ENCODE results near the gene ST6GALNAC6. TPM values are rescaled to one million over a fixed set of nuclear protein-coding genes. Genes with fewer than 3 reads are reported as not detected.
A peak's percentile ranks its signal among the peaks of the same experiment; 100 is the strongest.

The ST6GALNAC6 gene
- total RNA-seq, 2 experiments from 2014 or later: 50.1 to 53.8 TPM

DNA sequence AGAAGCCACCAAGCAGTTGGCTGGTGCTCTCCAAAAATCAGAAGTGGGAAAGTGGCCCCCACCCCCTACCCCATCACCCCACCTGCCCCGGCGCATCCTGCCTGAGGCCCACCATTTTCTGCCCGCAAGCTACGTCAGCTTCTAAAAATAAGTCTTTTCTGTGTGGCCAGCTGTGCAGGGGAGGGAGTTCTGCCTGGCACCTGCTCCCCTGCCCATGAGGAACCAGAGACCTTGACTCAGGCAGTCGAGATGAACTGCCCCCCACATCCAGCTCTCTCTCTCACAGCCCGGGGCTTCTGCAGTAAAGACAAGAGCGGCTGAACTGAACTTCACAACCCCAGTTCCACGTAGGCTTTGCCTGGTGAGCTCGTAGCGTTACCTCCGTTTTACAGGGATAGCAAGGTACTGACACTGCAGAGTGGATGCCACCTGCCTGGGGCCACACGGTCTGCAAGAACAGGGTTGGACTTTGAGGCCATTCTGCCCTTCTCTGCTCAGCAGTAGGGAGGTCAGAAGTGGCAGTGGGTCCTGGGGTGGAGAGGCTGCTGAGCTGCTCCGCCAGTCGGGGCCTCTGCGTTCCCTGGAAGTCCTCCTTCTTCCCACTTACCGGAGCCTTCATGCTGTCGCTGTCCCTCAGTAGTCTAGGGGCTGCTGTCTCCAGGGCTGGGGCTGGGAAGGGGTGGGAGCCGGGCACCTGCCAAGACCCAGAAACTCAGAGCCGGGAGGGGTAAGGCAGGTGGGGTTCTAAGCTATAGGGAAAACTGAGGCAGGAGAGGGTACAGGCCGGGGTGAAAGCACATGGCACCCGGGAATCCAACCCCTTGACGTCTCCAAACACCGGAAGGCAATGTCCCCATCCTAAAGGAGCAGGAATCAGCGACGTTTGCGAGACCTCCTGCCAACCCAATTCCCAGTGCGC lies 16.7 kb upstream of the ST6GALNAC6 start:
- H3K4me1 Mint-ChIP-seq (ENCODE audit: low read depth): peaks cover 48% of the 10 kb centered on the region
- intact Hi-C loops (cut with micrococcal nuclease): loop anchor here (2.0 to 5.0 kb wide), 2 partner anchors 17 to 199 kb away; partner anchors contain the start of genes PTRH1, ST6GALNAC6 and TTC16
- POLR2A ChIA-PET: interaction anchor here (0.6 to 2.1 kb wide), 9 partner anchors 10 to 181 kb away, joined by 3 to 10 read pairs (median 6); partner anchors contain the start of genes CDK9, EEIG1, SH2D3C and TOR2A
- H3K27ac Mint-ChIP-seq: peak overlapping the region; percentile 30
- peak overlapping the region; percentile 77 for H3K4me3 Mint-ChIP-seq
- H3K9me3 Mint-ChIP-seq: no peaks in the 10 kb centered on the region
- peaks cover 17% of the 10 kb centered on the region for H3K36me3 Mint-ChIP-seq
- CTCF ChIA-PET: interaction anchor here (1.2 to 2.5 kb wide), 8 partner anchors 10 to 181 kb away, joined by 3 to 18 read pairs (median 6); partner anchors contain the start of genes ST6GALNAC6 and TOR2A
- no peaks in the 10 kb centered on the region for H3K27me3 Mint-ChIP-seq
- peak; percentile 33 for DNase-seq

DNA sequence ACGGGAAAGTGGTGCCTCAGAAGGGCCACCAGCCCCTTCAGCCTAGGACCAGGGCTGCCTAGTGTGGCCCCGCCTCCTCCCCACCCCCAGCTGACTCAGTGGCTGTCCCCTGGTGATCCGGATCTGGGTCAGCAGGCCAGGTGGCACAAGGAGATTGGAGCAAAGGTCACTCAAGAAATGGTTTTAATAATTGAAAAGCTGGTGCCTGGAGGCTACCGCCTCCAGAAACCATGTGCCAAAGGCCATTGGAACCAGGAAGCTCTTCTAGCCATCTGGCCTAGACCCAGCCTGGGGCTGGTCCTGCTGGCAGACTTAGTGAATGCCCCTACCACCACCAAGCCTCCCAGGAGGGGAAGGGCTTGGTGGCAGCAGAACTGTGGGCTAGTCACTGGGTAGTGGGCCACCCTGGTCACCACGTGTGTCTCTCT lies 15.9 kb upstream of the ST6GALNAC6 start:
- Mint-ChIP-seq H3K36me3 (peaks cover 17% of the 10 kb centered on the region), H3K4me3 (peak overlapping the region; percentile 77), H3K9me3 (no peaks in the 10 kb centered on the region), H3K4me1 (ENCODE audit: low read depth) (peaks cover 56% of the 10 kb centered on the region), H3K27ac (peak overlapping the region; percentile 13), H3K27me3 (no peaks in the 10 kb centered on the region)
- CTCF ChIA-PET: interaction anchor here (1.2 to 2.5 kb wide), 4 partner anchors 9 to 180 kb away, joined by 3 to 18 read pairs (median 10); partner anchors contain the start of gene TOR2A
- DNase-seq: peak; percentile 32
- intact Hi-C loops (cut with micrococcal nuclease): loop anchor here (5.0 kb wide), 1 partner anchor 198 kb away; the partner anchor contains the start of genes PTRH1 and TTC16
- POLR2A ChIA-PET: interaction anchor here (1.6 to 2.1 kb wide), 2 partner anchors 12 to 14 kb away, joined by 6 to 10 read pairs; no protein-coding TSS in a partner anchor

DNA sequence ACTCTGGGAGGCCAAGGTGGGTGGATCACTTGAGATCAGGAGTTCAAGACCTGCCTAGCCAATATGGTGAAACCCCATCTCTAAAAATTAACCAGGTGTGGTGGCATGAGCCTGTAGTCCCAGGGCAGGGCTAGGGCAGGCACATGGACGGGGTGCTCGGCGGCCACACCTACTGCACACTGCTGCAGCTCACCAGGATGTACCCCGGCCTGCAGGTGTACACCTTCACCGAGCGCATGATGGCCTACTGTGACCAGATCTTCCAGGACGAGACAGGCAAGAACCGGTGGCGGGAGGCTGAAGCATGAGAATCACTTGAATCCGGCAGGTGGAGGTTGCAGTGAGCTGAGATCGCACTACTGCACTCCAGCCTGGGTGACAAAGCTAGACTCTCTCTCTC lies 14.3 kb upstream of the ST6GALNAC6 start:
- Mint-ChIP-seq H3K36me3 (peaks cover 21% of the 10 kb centered on the region), H3K27ac (no peak overlapping the region), H3K9me3 (no peaks in the 10 kb centered on the region), H3K4me1 (ENCODE audit: low read depth) (peaks cover 47% of the 10 kb centered on the region), H3K4me3 (no peak overlapping the region), H3K27me3 (no peaks in the 10 kb centered on the region)
- no peak for DNase-seq
- CTCF ChIA-PET: interaction anchor here (1.3 kb wide), 1 partner anchor 8 kb away, joined by 5 read pairs; no protein-coding TSS in a partner anchor
- intact Hi-C loops (cut with micrococcal nuclease): loop anchor here (5.0 kb wide), 1 partner anchor 46 kb away; no protein-coding TSS in a partner anchor
- POLR2A ChIA-PET: no interaction called here

DNA sequence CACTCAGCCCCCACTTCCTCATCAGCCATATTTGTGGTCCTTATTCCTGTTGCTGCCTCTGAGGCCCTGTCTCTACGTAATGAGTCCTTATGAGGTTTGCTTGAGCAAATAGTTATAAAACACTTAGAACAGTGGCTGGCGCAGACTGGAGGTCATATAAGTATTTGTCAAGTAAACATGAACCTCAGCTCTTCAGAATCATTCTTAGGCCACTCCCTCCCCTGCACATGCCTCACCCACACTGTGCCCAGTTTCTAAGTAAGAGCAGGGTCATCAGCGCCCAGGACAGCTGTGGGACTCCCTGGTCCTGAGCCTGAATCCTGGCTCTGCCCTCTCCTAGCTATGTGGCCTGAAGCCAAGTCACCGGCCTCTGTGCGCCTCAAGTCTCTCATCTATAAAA lies 13.5 kb upstream of the ST6GALNAC6 start:
- intact Hi-C loops (cut with micrococcal nuclease): loop anchor here (5.0 kb wide), 1 partner anchor 46 kb away; no protein-coding TSS in a partner anchor
- ChIA-PET CTCF (interaction anchor here (0.7 to 1.3 kb wide), 3 partner anchors 9 to 43 kb away, joined by 3 to 5 read pairs (median 3); no protein-coding TSS in a partner anchor), POLR2A (interaction anchor here (1.0 kb wide), 1 partner anchor 9 kb away, joined by 5 read pairs; no protein-coding TSS in a partner anchor)
- no peak for DNase-seq
- H3K4me1 Mint-ChIP-seq (ENCODE audit: low read depth): peaks cover 39% of the 10 kb centered on the region
- H3K9me3 Mint-ChIP-seq: no peaks in the 10 kb centered on the region
- no peak overlapping the region for H3K4me3 Mint-ChIP-seq
- peak overlapping the region; percentile 60 for H3K27ac Mint-ChIP-seq
- no peaks in the 10 kb centered on the region for H3K27me3 Mint-ChIP-seq
- peaks cover 21% of the 10 kb centered on the region for H3K36me3 Mint-ChIP-seq

DNA sequence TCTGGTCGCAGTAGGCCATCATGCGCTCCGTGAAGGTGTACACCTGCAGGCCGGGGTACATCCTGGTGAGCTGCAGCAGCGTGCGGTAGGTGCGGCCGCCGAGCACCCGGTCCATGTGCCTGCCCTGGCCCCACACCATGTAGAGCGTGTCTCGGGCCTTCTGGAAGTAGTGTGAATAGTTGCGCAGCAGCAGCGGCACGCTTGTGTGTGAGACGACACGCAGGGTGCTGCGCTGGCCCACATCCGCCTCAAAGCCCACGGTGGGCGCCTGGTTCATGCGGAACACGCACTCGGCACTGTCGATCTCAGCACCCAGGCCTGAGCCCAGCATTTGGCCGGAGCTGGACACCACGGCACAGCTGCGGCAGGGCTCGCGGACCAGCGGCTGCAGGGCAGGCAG lies 12.9 kb upstream of the ST6GALNAC6 start:
- no peak overlapping the region for H3K4me3 Mint-ChIP-seq
- H3K27ac Mint-ChIP-seq: peak overlapping the region; percentile 60
- no peaks in the 10 kb centered on the region for H3K27me3 Mint-ChIP-seq
- ChIA-PET POLR2A (interaction anchor here (1.0 kb wide), 1 partner anchor 9 kb away, joined by 5 read pairs; no protein-coding TSS in a partner anchor), CTCF (interaction anchor here (0.7 to 1.3 kb wide), 3 partner anchors 9 to 42 kb away, joined by 3 to 5 read pairs (median 3); no protein-coding TSS in a partner anchor)
- peaks cover 22% of the 10 kb centered on the region for H3K36me3 Mint-ChIP-seq
- H3K4me1 Mint-ChIP-seq (ENCODE audit: low read depth): peaks cover 33% of the 10 kb centered on the region
- DNase-seq: no peak
- intact Hi-C loops (cut with micrococcal nuclease): loop anchor here (5.0 kb wide), 1 partner anchor 45 kb away; no protein-coding TSS in a partner anchor
- H3K9me3 Mint-ChIP-seq: no peaks in the 10 kb centered on the region

DNA sequence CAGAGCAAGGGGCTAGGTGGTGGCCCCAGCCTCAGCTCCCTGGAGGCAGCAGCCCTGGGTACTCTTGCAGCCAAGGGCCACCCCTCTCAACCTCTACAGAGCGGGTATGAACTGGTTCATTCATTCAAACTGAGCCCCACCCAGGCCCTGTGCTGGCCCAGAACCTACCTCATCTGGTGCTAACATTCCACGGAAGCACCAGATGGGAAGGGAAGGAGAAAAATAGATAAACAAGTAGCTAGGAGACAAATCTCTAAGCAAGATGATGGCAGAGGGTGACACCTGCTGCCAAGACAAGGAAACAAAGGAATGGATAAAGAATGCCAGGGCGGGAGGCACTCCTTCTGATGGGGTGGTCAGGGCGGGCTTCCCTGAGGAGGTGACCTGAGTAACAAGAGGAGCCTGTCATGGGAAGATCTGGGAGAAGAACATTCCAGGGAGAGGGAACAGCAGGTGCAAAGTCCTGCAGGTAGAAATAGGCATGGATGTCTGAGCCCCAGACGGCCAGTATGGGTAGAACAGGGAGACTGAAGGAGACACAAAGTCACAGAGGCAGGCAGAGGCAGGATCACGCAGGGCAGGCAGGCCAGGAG lies 11.3 kb upstream of the ST6GALNAC6 start:
- no peaks in the 10 kb centered on the region for H3K27me3 Mint-ChIP-seq
- H3K4me3 Mint-ChIP-seq: no peak overlapping the region
- H3K9me3 Mint-ChIP-seq: no peaks in the 10 kb centered on the region
- ChIA-PET POLR2A (no interaction called here), CTCF (interaction anchor here (0.7 to 2.4 kb wide), 5 partner anchors 11 to 176 kb away, joined by 3 to 11 read pairs (median 4); partner anchors contain the start of genes ST6GALNAC6 and TOR2A)
- peaks cover 22% of the 10 kb centered on the region for H3K36me3 Mint-ChIP-seq
- peaks cover 39% of the 10 kb centered on the region for H3K4me1 Mint-ChIP-seq (ENCODE audit: low read depth)
- intact Hi-C loops (cut with micrococcal nuclease): loop anchor here (5.0 kb wide), 1 partner anchor 43 kb away; no protein-coding TSS in a partner anchor
- DNase-seq: no peak
- peak overlapping the region; percentile 95 for H3K27ac Mint-ChIP-seq

DNA sequence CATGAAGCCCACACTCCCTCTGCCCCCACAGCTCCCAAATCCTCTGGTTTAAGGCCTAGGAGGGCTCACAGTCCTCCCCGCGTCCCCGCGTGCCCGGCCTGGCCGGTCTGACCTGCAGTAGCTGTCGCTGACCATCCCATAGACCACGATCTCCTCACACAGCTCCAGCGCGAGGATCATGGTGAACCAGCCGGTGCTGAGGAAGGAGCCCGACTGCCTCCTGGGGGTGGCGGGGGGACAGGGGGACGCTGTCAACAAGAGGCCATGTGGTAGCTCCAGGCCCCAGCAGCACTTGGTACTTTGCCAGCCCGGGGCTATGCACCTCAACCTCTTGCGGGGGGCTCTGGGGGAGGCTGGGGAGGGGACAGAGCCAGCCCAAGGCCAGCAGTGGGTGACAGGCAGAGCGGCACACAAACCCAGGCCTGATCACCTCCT lies 10.5 kb upstream of the ST6GALNAC6 start:
- peaks cover 38% of the 10 kb centered on the region for H3K4me1 Mint-ChIP-seq (ENCODE audit: low read depth)
- H3K27me3 Mint-ChIP-seq: no peaks in the 10 kb centered on the region
- peaks cover 22% of the 10 kb centered on the region for H3K36me3 Mint-ChIP-seq
- no peak overlapping the region for H3K4me3 Mint-ChIP-seq
- ChIA-PET CTCF (interaction anchor here (0.7 to 2.4 kb wide), 4 partner anchors 11 to 175 kb away, joined by 3 to 11 read pairs (median 6); partner anchors contain the start of genes ST6GALNAC6 and TOR2A), POLR2A (no interaction called here)
- H3K27ac Mint-ChIP-seq: no peak overlapping the region
- no peaks in the 10 kb centered on the region for H3K9me3 Mint-ChIP-seq
- DNase-seq: no peak
- intact Hi-C loops (cut with micrococcal nuclease): loop anchor here (5.0 kb wide), 1 partner anchor 43 kb away; no protein-coding TSS in a partner anchor

DNA sequence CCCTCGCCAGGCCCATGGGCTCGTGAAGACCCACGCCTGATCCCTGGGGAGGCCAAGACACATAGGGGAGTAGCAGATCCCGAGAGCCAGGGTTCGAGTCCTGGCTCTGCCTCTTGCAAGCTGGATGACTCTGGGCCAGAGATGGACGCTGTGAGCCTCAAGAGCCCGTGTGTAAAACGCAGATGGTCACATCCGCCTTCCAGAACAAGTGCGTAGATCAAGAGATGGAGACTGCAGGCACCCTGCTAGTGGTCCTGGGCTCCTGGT lies 9.2 kb upstream of the ST6GALNAC6 start:
- DNase-seq: no peak
- POLR2A ChIA-PET: no interaction called here
- intact Hi-C loops (cut with micrococcal nuclease): no loop called here
- no peaks in the 10 kb centered on the region for H3K9me3 Mint-ChIP-seq
- peaks cover 25% of the 10 kb centered on the region for H3K36me3 Mint-ChIP-seq
- no peak overlapping the region for H3K27ac Mint-ChIP-seq
- CTCF ChIA-PET: no interaction called here
- H3K4me3 Mint-ChIP-seq: no peak overlapping the region
- peaks cover 40% of the 10 kb centered on the region for H3K4me1 Mint-ChIP-seq (ENCODE audit: low read depth)
- no peaks in the 10 kb centered on the region for H3K27me3 Mint-ChIP-seq

DNA sequence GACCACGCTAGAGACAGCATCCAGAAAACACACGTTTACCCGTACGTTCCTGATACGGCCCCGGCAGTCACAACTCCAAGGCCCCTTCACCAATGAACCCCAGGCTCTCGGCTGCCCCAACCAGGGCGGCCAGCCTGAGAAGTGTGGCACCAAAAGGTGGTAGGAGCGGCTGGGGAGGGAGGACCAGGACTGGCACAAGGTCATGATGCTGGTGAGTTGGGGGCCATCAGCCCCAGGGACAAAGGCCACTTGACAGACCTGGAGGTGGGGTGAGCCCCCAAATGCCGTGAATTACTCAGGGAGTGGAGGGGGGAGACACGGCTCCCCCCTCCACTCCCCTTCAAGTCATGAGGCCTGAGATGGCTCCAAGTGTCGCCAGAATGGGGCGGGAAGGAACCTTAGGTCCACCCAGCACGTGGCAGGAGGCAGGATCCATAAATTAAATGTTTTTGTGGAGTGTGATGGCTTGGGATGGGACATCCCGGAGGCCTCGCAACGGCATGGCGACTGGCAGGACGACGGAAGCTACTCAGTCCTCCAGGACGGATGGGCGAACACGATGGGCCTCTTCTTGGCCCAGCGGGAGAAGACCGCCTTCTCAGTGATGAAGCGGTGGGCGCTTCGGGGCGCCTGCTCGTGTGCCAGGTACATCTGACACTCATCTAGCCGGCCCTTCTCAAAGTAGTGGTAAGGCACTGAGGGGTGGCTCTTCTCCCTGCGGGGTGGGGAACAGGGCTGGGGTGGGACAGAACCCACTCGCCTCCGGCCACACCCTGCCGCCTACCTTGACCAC lies 8.7 kb upstream of the ST6GALNAC6 start:
- H3K27ac Mint-ChIP-seq: peak overlapping the region; percentile 54
- no peaks in the 10 kb centered on the region for H3K9me3 Mint-ChIP-seq
- peaks cover 45% of the 10 kb centered on the region for H3K4me1 Mint-ChIP-seq (ENCODE audit: low read depth)
- H3K4me3 Mint-ChIP-seq: no peak overlapping the region
- ChIA-PET POLR2A (no interaction called here), CTCF (no interaction called here)
- intact Hi-C loops (cut with micrococcal nuclease): no loop called here
- H3K36me3 Mint-ChIP-seq: peaks cover 24% of the 10 kb centered on the region
- no peaks in the 10 kb centered on the region for H3K27me3 Mint-ChIP-seq
- no peak for DNase-seq

DNA sequence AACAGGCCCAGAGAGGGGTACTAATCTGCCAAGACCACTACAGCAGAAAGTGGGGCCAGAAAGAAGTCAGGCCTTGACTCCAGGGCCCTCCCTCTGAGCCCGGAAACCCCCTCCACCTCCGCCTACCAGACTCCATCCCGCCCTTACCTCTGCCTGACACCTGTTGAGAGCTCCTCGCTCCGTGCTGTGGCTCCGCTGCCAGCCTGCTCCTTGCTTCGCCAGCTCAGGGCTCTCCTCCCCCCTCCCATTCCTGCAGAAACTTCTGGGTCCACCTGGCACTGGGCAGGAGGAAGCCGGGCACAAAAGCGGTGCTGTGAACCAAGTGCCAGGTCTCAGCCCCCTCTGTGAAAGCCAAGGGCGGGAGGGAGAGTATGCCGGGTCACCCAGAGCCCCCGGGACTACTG lies 6.4 kb upstream of the ST6GALNAC6 start:
- intact Hi-C loops (cut with micrococcal nuclease): loop anchor here (1.0 to 2.0 kb wide), 2 partner anchors 13 to 119 kb away; partner anchors contain the start of gene CDK9
- Mint-ChIP-seq H3K27ac (peak overlapping the region; percentile 98), H3K27me3 (no peaks in the 10 kb centered on the region), H3K4me3 (peak overlapping the region; percentile 91), H3K36me3 (peaks cover 12% of the 10 kb centered on the region), H3K9me3 (no peaks in the 10 kb centered on the region), H3K4me1 (ENCODE audit: low read depth) (peaks cover 38% of the 10 kb centered on the region)
- CTCF ChIA-PET: interaction anchor here (0.6 to 2.4 kb wide), 5 partner anchors 10 to 171 kb away, joined by 3 to 7 read pairs (median 5); partner anchors contain the start of gene TOR2A
- POLR2A ChIA-PET: interaction anchor here (0.8 to 1.2 kb wide), 3 partner anchors 11 to 194 kb away, joined by 4 to 7 read pairs (median 4); partner anchors contain the start of gene ST6GALNAC4
- DNase-seq: peak; percentile 83

Measured in activated CD4-positive, alpha-beta memory T cell treated with anti-CD3 and anti-CD28 coated beads for 36 hours (primary cell).